Neural cell (in vitro differentiated cells): Measurements from ENCODE around the gene HIF1AN. TPM values are rescaled to one million over a fixed set of nuclear protein-coding genes. Genes with fewer than 3 reads are reported as not detected.

Experiments used
- H2AFZ ChIP-seq: fragments of 200-600, 300-800 bp; sonication (generic), shearing (Covaris generic); 2 replicates; pipeline ENCODE4 v1.6.0; 2014; ENCODE audit warnings: low read depth, mild to moderate bottlenecking, antibody characterized with exemption, low read length, moderate library complexity
- H3F3A ChIP-seq: fragments of 200-600 bp; shearing (Covaris generic); 2 replicates; pipeline ENCODE4 v1.6.1; 2016; ENCODE audit warnings: mild to moderate bottlenecking, moderate library complexity, mixed read lengths, antibody characterized with exemption, low read length; ENCODE audit not compliant: insufficient read depth, poor library complexity, severe bottlenecking
- H3K27ac ChIP-seq: fragments of 200-600, 300-800 bp; sonication (generic), shearing (Covaris generic); 2 replicates; pipeline ENCODE4 v1.5.1; 2014; ENCODE audit warnings: mild to moderate bottlenecking, low read length, moderate library complexity
- H3K27me3 ChIP-seq: fragments of 300-800, 200-600 bp; sonication (generic), shearing (Covaris generic); 2 replicates; pipeline ENCODE4 v1.6.0; 2014; ENCODE audit warnings: mild to moderate bottlenecking, low read depth, low read length, moderate library complexity; ENCODE audit not compliant: insufficient read depth
- H3K36me3 ChIP-seq: fragments of 300-800, 200-600 bp; sonication (generic), shearing (Covaris generic); 2 replicates; pipeline ENCODE4 v1.5.1; 2014; ENCODE audit warnings: mild to moderate bottlenecking, antibody characterized with exemption, low read length, moderate library complexity; ENCODE audit not compliant: insufficient read depth
- H3K4me2 ChIP-seq: fragments of 300-800, 200-600 bp; sonication (generic), shearing (Covaris generic); 2 replicates; pipeline ENCODE4 v1.6.0; 2014; ENCODE audit warnings: mild to moderate bottlenecking, low read length
- H3K4me3 ChIP-seq: fragments of 300-800, 200-600 bp; sonication (generic), shearing (Covaris generic); 2 replicates; pipeline ENCODE4 v1.5.1; 2014; ENCODE audit warnings: mild to moderate bottlenecking, low read length, moderate library complexity
- H3K79me2 ChIP-seq: fragments of 200-600 bp; shearing (Covaris generic); replicated peaks from 2 replicates; pipeline ENCODE4 v1.6.0; 2014; ENCODE audit warnings: mild to moderate bottlenecking, low read length, moderate library complexity; ENCODE audit not compliant: insufficient read depth
- H3K9ac ChIP-seq: fragments of 300-800, 200-600 bp; sonication (generic), shearing (Covaris generic); 2 replicates; pipeline ENCODE4 v1.6.1; 2016; ENCODE audit warnings: mild to moderate bottlenecking, low read length, mixed read lengths
- H3K9me2 ChIP-seq: fragments of 200-600 bp; shearing (Covaris generic); 2 replicates; pipeline ENCODE4 v1.6.1; 2016; ENCODE audit warnings: mild to moderate bottlenecking, low read length, mixed read lengths; ENCODE audit not compliant: insufficient read depth
- H3K9me3 ChIP-seq: fragments of 200-600, 300-800 bp; sonication (generic), shearing (Covaris generic); 2 replicates; pipeline ENCODE4 v1.6.1; 2016; ENCODE audit warnings: mild to moderate bottlenecking, mixed run types, low read length, moderate library complexity, mixed read lengths
- H4K20me1 ChIP-seq: fragments of 200-600 bp; shearing (Covaris generic); 2 replicates; pipeline ENCODE4 v1.6.1; 2016; ENCODE audit warnings: mild to moderate bottlenecking, mixed run types; ENCODE audit not compliant: insufficient read depth
- EP300 ChIP-seq: fragments of 450-650 bp; conservative IDR thresholded peaks from 2 replicates; pipeline ENCODE4 v1.6.1; 2014; ENCODE audit warnings: antibody characterized with exemption, mild to moderate bottlenecking, moderate library complexity; ENCODE audit not compliant: poor library complexity, severe bottlenecking
- EZH2 ChIP-seq: fragments of 200-600, 300-800 bp; shearing (Covaris generic), sonication (generic); IDR thresholded peaks from 2 replicates; pipeline ENCODE4 v1.6.1; 2014; ENCODE audit warnings: antibody characterized with exemption, low read length, borderline replicate concordance, mild to moderate bottlenecking; ENCODE audit not compliant: insufficient read depth, poor library complexity, severe bottlenecking
- MXI1 ChIP-seq: fragments of 450-650 bp; conservative IDR thresholded peaks from 2 replicates; pipeline ENCODE4 v1.6.1; 2014; ENCODE audit warnings: antibody characterized with exemption, mild to moderate bottlenecking; ENCODE audit not compliant: poor library complexity, severe bottlenecking
- POLR2AphosphoS5 ChIP-seq: IDR thresholded peaks from 2 replicates; pipeline ENCODE4 v1.6.1; 2012
- RAD21 ChIP-seq: fragments of 450-650 bp; conservative IDR thresholded peaks from 2 replicates; pipeline ENCODE4 v1.6.1; 2014; ENCODE audit warnings: antibody characterized with exemption, mild to moderate bottlenecking, moderate library complexity
- REST ChIP-seq: IDR thresholded peaks from 2 replicates; pipeline ENCODE4 v1.6.1; 2012; ENCODE audit warnings: borderline replicate concordance
- SMC3 ChIP-seq: fragments of 450-650 bp; conservative IDR thresholded peaks from 2 replicates; pipeline ENCODE4 v1.6.1; 2014; ENCODE audit warnings: antibody characterized with exemption, mild to moderate bottlenecking, moderate library complexity; ENCODE audit not compliant: poor library complexity
- TAF1 ChIP-seq: IDR thresholded peaks from 2 replicates; pipeline ENCODE4 v1.6.1; 2012; ENCODE audit warnings: low read depth
- polyA plus RNA-seq: library from polyadenylated mRNA; depleted of rRNA; stranded (reverse); fragments of >200 nt; gene quantifications from 2 replicates; pipeline ENCODE4 v1.2.3, GENCODE V29; 2014
- TF ChIP-seq, protein P1 (sequence below): fragments of 450-650 bp; IDR thresholded peaks from 2 replicates; pipeline ENCODE4 v1.5.1; 2014; ENCODE audit warnings: antibody characterized with exemption, mild to moderate bottlenecking, moderate library complexity; ENCODE audit not compliant: poor library complexity, severe bottlenecking

HIF1AN gene
- polyA plus RNA-seq, 1 donor from 2014 or later, result 16.1 TPM

DNA sequence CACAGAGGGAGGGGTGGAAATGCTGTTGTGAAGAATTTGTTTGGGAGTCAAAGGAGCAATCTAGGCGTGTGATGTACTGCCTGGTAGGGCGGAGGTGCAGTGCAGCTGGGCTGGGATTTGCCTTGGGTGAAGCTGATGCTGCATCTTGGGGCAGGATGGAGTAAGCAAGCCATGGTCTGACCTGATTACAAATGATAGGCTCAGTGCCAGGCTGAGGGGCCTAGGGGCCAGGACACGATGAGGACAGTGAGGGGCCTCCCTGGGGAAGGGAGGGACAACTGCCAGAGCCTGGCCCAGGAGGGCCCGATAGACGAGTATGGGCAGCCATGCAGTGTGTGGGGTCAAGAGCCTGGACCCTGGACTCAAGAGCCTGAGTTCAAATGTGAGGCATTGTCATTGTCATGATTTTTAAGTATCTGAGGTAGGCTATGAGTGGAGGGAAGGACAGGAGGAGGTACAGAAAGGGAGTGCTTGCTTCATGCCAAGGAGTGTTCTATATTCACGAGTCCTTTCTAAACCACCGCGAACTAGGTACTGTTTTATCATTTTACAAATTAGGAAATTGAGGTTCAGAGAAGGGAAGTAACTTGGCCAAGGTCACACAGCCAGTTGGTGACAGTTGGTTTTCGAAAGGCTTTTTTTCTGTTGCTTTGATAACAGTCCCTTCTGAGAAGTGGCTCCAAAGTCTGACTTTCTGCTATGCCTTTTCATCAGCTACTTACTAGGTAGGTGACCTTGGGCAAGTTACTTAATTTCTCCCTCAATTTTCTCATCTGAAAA is 29.7 kb downstream of the HIF1AN start:
- Histone ChIP-seq H3F3A (no peaks in the 10 kb centered on the region), H3K27me3 (peaks cover 15% of the 10 kb centered on the region), H3K27ac (no peak overlapping the region), H3K4me3 (no peak overlapping the region), H3K79me2 (no peaks in the 10 kb centered on the region), H3K9ac (no peak overlapping the region), H2AFZ (no peak overlapping the region), H3K36me3 (no peaks in the 10 kb centered on the region), H3K9me3 (no peaks in the 10 kb centered on the region), H3K9me2 (no peaks in the 10 kb centered on the region), H3K4me2 (no peak overlapping the region), H4K20me1 (no peaks in the 10 kb centered on the region)
- TF ChIP-seq REST (no peak), EP300 (no peak), POLR2AphosphoS5 (no peak), SMC3 (no peak), TAF1 (no peak), EZH2 (no peak), MXI1 (no peak)

- TF ChIP-seq REST (no peak), SMC3 (no peak), POLR2AphosphoS5 (no peak), EZH2 (no peak), TAF1 (no peak), EP300 (no peak), MXI1 (no peak), RAD21 (no peak)
- TF ChIP-seq, protein P1, sequence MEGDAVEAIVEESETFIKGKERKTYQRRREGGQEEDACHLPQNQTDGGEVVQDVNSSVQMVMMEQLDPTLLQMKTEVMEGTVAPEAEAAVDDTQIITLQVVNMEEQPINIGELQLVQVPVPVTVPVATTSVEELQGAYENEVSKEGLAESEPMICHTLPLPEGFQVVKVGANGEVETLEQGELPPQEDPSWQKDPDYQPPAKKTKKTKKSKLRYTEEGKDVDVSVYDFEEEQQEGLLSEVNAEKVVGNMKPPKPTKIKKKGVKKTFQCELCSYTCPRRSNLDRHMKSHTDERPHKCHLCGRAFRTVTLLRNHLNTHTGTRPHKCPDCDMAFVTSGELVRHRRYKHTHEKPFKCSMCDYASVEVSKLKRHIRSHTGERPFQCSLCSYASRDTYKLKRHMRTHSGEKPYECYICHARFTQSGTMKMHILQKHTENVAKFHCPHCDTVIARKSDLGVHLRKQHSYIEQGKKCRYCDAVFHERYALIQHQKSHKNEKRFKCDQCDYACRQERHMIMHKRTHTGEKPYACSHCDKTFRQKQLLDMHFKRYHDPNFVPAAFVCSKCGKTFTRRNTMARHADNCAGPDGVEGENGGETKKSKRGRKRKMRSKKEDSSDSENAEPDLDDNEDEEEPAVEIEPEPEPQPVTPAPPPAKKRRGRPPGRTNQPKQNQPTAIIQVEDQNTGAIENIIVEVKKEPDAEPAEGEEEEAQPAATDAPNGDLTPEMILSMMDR, result no peak
- no peak overlapping the region for H3K9ac ChIP-seq
- H3K4me3 ChIP-seq, result no peak overlapping the region
- H3K4me2 ChIP-seq, result no peak overlapping the region
- peaks cover 15% of the 10 kb centered on the region for H3K27me3 ChIP-seq
- no peaks in the 10 kb centered on the region for H3K79me2 ChIP-seq
- no peaks in the 10 kb centered on the region for H4K20me1 ChIP-seq
- no peaks in the 10 kb centered on the region for H3F3A ChIP-seq
- no peaks in the 10 kb centered on the region for H3K9me2 ChIP-seq
- H3K9me3 ChIP-seq, result no peaks in the 10 kb centered on the region
- no peak overlapping the region for H2AFZ ChIP-seq
- H3K27ac ChIP-seq, result no peak overlapping the region
- no peaks in the 10 kb centered on the region for H3K36me3 ChIP-seq
Measured at GRCh38 chr10:100566561-100566960, 30.8 kb downstream of the HIF1AN start.
